SK-N-SH (cell line): ENCODE measurements around the gene ROR2.

Experiments used
- EP300 ChIP-seq, 2 experiments: IDR thresholded peaks; 2 replicates each; pipeline versions ENCODE4 v1.4.0 to v1.6.1; 2012; ENCODE audit warnings: borderline replicate concordance in 1 of 2, low read depth in 1 of 2, low read length in 1 of 2
- EZH2phosphoT487 ChIP-seq: fragments of 200-600 bp; sonication (generic); IDR thresholded peaks from 2 replicates; pipeline ENCODE4 v1.6.1; 2017; ENCODE audit warnings: low read depth, mixed run types, mild to moderate bottlenecking, antibody characterized with exemption, moderate library complexity, borderline replicate concordance
- POLR2AphosphoS5 ChIP-seq: IDR thresholded peaks from 2 replicates; pipeline ENCODE4 v1.6.1; 2012; ENCODE audit warnings: low read depth, low read length
- TF ChIP-seq, protein P1 (sequence below): fragments of 200-600 bp; sonication (generic); IDR thresholded peaks from 2 replicates; pipeline ENCODE4 v1.6.1; 2017; ENCODE audit warnings: antibody characterized with exemption, mild to moderate bottlenecking, moderate library complexity

GRCh38 chr9:91855196-91855595, 94.8 kb downstream of the ROR2 start:
- TF ChIP-seq EP300 (IDR thresholded peaks at IDR 0.05; ENCODE audit: borderline replicate concordance in 1 of 2, low read depth in 1 of 2, low read length in 1 of 2) (no peak), POLR2AphosphoS5 (no peak), EZH2phosphoT487 (no peak)
- TF ChIP-seq, protein P1, sequence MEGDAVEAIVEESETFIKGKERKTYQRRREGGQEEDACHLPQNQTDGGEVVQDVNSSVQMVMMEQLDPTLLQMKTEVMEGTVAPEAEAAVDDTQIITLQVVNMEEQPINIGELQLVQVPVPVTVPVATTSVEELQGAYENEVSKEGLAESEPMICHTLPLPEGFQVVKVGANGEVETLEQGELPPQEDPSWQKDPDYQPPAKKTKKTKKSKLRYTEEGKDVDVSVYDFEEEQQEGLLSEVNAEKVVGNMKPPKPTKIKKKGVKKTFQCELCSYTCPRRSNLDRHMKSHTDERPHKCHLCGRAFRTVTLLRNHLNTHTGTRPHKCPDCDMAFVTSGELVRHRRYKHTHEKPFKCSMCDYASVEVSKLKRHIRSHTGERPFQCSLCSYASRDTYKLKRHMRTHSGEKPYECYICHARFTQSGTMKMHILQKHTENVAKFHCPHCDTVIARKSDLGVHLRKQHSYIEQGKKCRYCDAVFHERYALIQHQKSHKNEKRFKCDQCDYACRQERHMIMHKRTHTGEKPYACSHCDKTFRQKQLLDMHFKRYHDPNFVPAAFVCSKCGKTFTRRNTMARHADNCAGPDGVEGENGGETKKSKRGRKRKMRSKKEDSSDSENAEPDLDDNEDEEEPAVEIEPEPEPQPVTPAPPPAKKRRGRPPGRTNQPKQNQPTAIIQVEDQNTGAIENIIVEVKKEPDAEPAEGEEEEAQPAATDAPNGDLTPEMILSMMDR = no peak
